Stomach (tissue), 9 donors: ENCODE data around the gene KRTAP5-2. TPM values are rescaled to one million over a fixed set of nuclear protein-coding genes. Genes with fewer than 3 reads are reported as not detected.

Experiments
- DNase-seq, 2 donors: peaks; one replicate each; pipeline versions ENCODE4 v3.0.0 to v3.0.0-alpha.2; 2013 to 2019
- H3K27ac ChIP-seq, 5 donors: fragments of 200-600 bp in 4 of 5; sonication (generic) in 4 of 5; one replicate each; pipeline ENCODE4 v1.5.1; 2013 to 2019; ENCODE audit warnings: mild to moderate bottlenecking in 1 of 5, moderate library complexity in 1 of 5
- H3K27me3 ChIP-seq, 3 donors: fragments of 200-600 bp; sonication (generic); one replicate each; pipeline ENCODE4 v1.5.1; 2017 to 2019; ENCODE audit warnings: mixed run types in 1 of 3
- H3K36me3 ChIP-seq, 4 donors: fragments of 200-600 bp; sonication (generic); 1 replicate in 3 of 4; 2 replicates in 1 of 4; pipeline ENCODE4 v1.5.1; 2016 to 2019
- H3K4me1 ChIP-seq, 4 donors: fragments of 200-600 bp; sonication (generic); one replicate each; pipeline ENCODE4 v1.5.1; 2016 to 2019
- H3K4me3 ChIP-seq, 4 donors: fragments of 200-600 bp; sonication (generic) in 3 of 4; one replicate each; pipeline ENCODE4 v1.5.1; 2016 to 2019; ENCODE audit warnings: mild to moderate bottlenecking in 1 of 4
- H3K9me3 ChIP-seq, 4 donors: fragments of 200-600 bp; sonication (generic); one replicate each; pipeline ENCODE4 v1.5.1; 2016 to 2019
- EP300 ChIP-seq: sonication (generic); formaldehyde crosslinking; IDR thresholded peaks from one replicate; pipeline ENCODE4 v1.6.1; 2017; ENCODE audit warnings: antibody characterized with exemption
- POLR2A ChIP-seq, 4 donors: fragments of 450-650 bp; IDR thresholded peaks; one replicate each; pipeline ENCODE4 v1.6.1; 2016; ENCODE audit warnings: antibody characterized with exemption in 4 of 4, control low read depth in 2 of 4, mild to moderate bottlenecking in 1 of 4, moderate library complexity in 1 of 4
- POLR2AphosphoS5 ChIP-seq, 3 donors: sonication (generic); formaldehyde crosslinking; IDR thresholded peaks; one replicate each; pipeline ENCODE4 v1.6.1; 2016; ENCODE audit warnings: antibody characterized with exemption in 3 of 3
- WGBS, 5 donors: extraction: QIAGEN DNeasy Blood & Tissue Kit in 3 of 5; methylation state at CpG; one replicate each; pipeline versions ENCODE4 v1.1.5 to v1.1.7; 2013 to 2018; 5-methylcytosine and 5-hydroxymethylcytosine counted together
- intact Hi-C: fragments of 100-400 bp; cut with DNase I; formaldehyde crosslinking; loops from one replicate; pipeline ENCODE4 v1.15.1; 2023; ENCODE audit warnings: low total_unique reads
- polyA plus RNA-seq, 3 donors: library from polyadenylated mRNA; stranded (reverse); fragments of 200-250 nt; gene quantifications; one replicate each; pipeline ENCODE4 v1.2.3, GENCODE V29; 2013
- total RNA-seq, 5 donors: library from RNA; depleted of rRNA; stranded (reverse); fragments of >200 nt; gene quantifications; one replicate each; pipeline versions ENCODE4 v1.1.0 to v1.2.3, GENCODE V29; 2014 to 2016
- TF ChIP-seq, protein P1 (sequence below), 7 experiments: fragments of 450-650 bp in 4 of 7; fragments of 200-600 bp in 3 of 7; sonication (generic) in 3 of 7; IDR thresholded peaks; one replicate each; pipeline ENCODE4 v1.5.1; 2016 to 2019; ENCODE audit warnings: antibody characterized with exemption in 7 of 7, control low read depth in 2 of 7, mild to moderate bottlenecking in 1 of 7
- donor health status: healthy with polysubstance abuse.
- donor health status: Bipolar disorder and iron deficiency.
- donor health status: healthy.

The KRTAP5-2 gene
- total and polyA plus RNA-seq, 8 donors: not detected

DNA sequence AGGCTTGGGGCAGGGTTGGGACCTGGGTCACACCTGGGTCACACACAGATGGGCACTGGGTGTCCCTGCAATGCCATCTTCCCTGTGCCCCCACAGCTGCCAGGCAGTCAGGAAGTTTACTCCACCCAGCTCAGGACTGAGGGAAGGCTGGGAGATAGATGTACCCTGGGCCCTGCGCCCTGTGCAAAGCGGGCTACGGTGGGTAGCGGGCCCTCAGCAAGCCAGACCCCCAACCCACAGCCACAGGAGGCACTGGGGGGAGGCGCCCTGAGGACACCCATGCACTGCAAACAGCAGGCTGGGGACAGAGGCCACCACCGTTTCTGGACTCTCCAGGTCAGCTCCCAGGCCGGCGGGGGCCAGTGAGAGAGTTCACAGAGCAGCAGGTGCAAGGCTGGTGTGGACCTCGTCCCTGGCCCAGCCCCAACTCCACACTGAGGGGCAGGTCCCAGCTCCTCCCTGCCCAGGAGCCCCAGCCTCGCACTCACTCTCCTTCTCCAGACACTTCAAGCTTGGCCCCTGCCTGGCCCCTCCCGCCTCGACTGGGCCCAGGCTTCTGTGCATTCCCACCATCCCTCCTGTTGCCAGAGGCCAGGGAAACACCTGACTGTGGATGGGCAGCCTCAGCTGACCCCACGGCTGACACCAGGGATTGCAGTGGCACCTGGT is 30.9 kb downstream of the KRTAP5-2 start:
- Histone ChIP-seq H3K4me3 (no peak overlapping the region), H3K27me3 (peaks cover 0 to 16% (median 6%) of the 10 kb centered on the region in 3 donors), H3K36me3 (peaks cover 3 to 29% (median 19%) of the 10 kb centered on the region in 4 donors), H3K27ac (peak overlapping the region in 1 of 5 donors; percentile 43), H3K4me1 (peaks cover 29 to 64% (median 48%) of the 10 kb centered on the region in 4 donors), H3K9me3 (no peaks in the 10 kb centered on the region)
- TF ChIP-seq, protein P1, sequence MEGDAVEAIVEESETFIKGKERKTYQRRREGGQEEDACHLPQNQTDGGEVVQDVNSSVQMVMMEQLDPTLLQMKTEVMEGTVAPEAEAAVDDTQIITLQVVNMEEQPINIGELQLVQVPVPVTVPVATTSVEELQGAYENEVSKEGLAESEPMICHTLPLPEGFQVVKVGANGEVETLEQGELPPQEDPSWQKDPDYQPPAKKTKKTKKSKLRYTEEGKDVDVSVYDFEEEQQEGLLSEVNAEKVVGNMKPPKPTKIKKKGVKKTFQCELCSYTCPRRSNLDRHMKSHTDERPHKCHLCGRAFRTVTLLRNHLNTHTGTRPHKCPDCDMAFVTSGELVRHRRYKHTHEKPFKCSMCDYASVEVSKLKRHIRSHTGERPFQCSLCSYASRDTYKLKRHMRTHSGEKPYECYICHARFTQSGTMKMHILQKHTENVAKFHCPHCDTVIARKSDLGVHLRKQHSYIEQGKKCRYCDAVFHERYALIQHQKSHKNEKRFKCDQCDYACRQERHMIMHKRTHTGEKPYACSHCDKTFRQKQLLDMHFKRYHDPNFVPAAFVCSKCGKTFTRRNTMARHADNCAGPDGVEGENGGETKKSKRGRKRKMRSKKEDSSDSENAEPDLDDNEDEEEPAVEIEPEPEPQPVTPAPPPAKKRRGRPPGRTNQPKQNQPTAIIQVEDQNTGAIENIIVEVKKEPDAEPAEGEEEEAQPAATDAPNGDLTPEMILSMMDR (IDR thresholded peaks at IDR 0.05): no peak
- no peak for TF ChIP-seq POLR2AphosphoS5 (IDR thresholded peaks at IDR 0.05)
- no peak for TF ChIP-seq POLR2A (IDR thresholded peaks at IDR 0.05)
- no peak for TF ChIP-seq EP300
- intact Hi-C loops: no loop called here
- peak in 1 of 2 donors; percentile 15 for DNase-seq
- 59 to 78% (median 75%) methylated on average over 10 to 13 of the region's 13 CpGs for WGBS, 5 donors

DNA sequence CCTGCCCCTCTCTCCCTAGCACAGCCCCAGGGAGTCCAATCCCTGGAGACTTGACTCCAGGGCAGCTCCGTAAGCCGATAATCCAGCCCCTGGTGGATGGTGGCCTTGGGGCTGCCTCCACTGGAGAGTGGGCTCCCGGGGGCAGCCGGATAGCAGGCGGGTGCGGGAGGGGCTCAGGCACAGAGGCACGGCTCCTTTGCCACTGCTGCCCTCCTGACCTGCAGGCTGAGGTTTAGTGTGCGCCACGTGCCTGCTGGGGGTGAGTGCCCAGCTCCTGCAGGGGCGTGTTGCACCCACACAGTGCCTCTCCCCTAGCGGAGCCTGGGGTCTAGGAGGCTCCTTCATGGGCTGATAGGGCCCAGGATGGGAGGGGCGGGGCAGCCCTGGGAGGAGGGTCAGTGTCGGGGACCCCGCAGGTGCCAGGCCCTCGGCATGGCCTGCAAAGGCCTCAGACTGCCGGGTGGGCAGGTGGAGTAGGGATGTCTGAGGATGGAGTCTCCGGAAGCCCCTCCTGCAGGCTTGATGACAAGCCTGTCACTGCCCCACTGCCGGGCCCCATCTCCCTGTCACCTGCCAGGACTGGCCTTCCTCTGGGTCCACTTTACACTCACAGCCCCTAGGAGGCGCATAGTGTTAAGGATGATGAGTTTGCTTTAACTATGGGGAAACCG is 31.6 kb downstream of the KRTAP5-2 start:
- H3K27me3 ChIP-seq: peaks cover 0 to 15% (median 6%) of the 10 kb centered on the region in 3 donors
- peak in 1 of 2 donors; percentile 11 for DNase-seq
- H3K4me3 ChIP-seq: no peak overlapping the region
- peaks cover 3 to 36% (median 22%) of the 10 kb centered on the region in 4 donors for H3K36me3 ChIP-seq
- intact Hi-C loops: no loop called here
- peaks cover 29 to 64% (median 48%) of the 10 kb centered on the region in 4 donors for H3K4me1 ChIP-seq
- WGBS, 5 donors: 59 to 82% (median 78%) methylated on average over 8 to 20 of the region's 20 CpGs
- no peaks in the 10 kb centered on the region for H3K9me3 ChIP-seq
- TF ChIP-seq POLR2A (IDR thresholded peaks at IDR 0.05) (no peak), POLR2AphosphoS5 (IDR thresholded peaks at IDR 0.05) (no peak), EP300 (no peak)
- TF ChIP-seq, protein P1 (IDR thresholded peaks at IDR 0.05): no peak
- H3K27ac ChIP-seq: no peak overlapping the region

DNA sequence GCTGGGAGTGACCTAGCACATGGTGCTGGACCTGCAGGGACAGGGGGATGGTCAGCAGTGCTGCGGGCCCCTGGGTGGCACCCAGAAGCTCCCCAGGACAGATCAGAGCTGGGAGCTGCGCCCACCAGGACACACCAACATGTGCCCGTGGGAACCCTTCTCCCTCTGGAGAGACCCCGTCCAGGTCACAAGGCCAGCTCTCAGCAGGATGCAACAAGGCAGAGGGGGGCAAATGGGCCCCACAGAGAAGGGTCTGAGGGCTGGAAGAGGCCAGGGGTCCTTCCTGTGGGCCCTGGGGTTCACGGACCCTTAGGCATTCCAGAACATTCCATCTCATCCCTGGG is 32.2 kb downstream of the KRTAP5-2 start:
- 87 to 96% (median 90%) methylated on average over 3 to 5 of the region's 5 CpGs for WGBS, 5 donors
- no peak for DNase-seq
- Histone ChIP-seq H3K4me3 (no peak overlapping the region), H3K36me3 (peaks cover 3 to 42% (median 22%) of the 10 kb centered on the region in 4 donors), H3K27me3 (peaks cover 0 to 8% (median 0%) of the 10 kb centered on the region in 3 donors), H3K4me1 (peaks cover 22 to 58% (median 42%) of the 10 kb centered on the region in 4 donors), H3K9me3 (no peaks in the 10 kb centered on the region), H3K27ac (peak overlapping the region in 1 of 5 donors; percentile 48)
- intact Hi-C loops: no loop called here
- TF ChIP-seq EP300: no peak
- TF ChIP-seq POLR2A (IDR thresholded peaks at IDR 0.05): no peak
- TF ChIP-seq, protein P1 (IDR thresholded peaks at IDR 0.05): no peak
- no peak for TF ChIP-seq POLR2AphosphoS5 (IDR thresholded peaks at IDR 0.05)

DNA sequence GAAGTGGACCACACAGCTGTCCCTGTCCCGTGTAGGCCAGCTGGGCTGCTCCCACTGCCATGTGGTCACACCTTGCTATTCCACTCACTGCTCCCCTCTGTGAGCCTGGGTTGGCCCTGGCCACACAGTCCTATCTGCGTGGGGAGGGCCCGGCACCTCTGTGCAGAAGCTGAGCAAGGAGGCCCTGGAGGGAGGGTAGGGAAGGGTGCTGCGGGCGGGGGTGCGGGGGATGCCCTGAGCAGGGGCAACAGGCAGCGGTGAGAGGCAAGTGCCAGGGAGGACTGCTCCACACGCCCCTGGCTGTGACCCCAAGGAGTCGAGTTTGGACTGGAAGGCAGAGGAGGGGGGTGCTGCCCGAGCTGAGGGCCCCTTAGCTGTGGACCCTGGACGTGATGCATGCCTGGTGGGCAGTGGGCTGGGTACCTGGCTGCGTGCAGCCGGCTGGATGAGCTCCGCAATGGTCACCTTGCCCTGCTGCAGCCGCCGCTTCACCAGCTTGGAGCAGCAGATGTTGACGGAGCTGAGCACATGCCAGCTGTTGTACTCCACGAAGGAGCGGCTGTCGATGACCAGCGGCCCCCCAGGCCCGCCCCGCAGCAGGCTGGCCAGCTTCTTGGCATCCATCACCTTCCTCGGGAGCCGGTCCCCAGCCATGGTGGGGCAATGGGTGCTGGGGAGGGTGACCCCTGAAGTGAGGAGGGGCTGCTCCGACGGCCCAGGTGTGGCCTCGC is 32.8 kb downstream of the KRTAP5-2 start:
- Histone ChIP-seq H3K4me3 (no peak overlapping the region), H3K4me1 (peaks cover 17 to 57% (median 39%) of the 10 kb centered on the region in 4 donors), H3K27me3 (peaks cover 0 to 3% (median 0%) of the 10 kb centered on the region in 3 donors), H3K27ac (peak overlapping the region in 3 of 5 donors; percentile 31 to 75 (median 43)), H3K36me3 (peaks cover 3 to 48% (median 23%) of the 10 kb centered on the region in 4 donors), H3K9me3 (no peaks in the 10 kb centered on the region)
- peak in 1 of 2 donors; percentile 28 for DNase-seq
- intact Hi-C loops: no loop called here
- TF ChIP-seq, protein P1 (IDR thresholded peaks at IDR 0.05): no peak
- no peak for TF ChIP-seq EP300
- no peak for TF ChIP-seq POLR2AphosphoS5 (IDR thresholded peaks at IDR 0.05)
- no peak for TF ChIP-seq POLR2A (IDR thresholded peaks at IDR 0.05)
- 70 to 86% (median 85%) methylated on average over 11 to 28 of the region's 28 CpGs for WGBS, 5 donors
